Measurements from ENCODE around the gene TBC1D3.
"Not testable (repeated sequence)": the region's sequence is repeated elsewhere in the genome, so short reads cannot be mapped to it uniquely, and the experiment has no call there.

Gene TBC1D3

GRCh38 chr17:38192455-38192854 is at the start of gene TBC1D3:
TSS of gene TBC1D3 (minus strand) at chr17:38192555. CDS start at chr17:38191029, 1,526 bp downstream.
- not testable (repeated sequence) for DNase-seq (ENCODE audit: low read depth); H3K4me3 ChIP-seq (replicated peaks; ENCODE audit: low read depth, low read length)

- H3K4me3 ChIP-seq (replicated peaks; ENCODE audit: low read depth, low read length); DNase-seq (ENCODE audit: low read depth): not testable (repeated sequence)
Observed at GRCh38 chr17:38232790-38233189, 40.4 kb upstream of the TBC1D3 start.

- not testable (repeated sequence) for DNase-seq (ENCODE audit: low read depth); H3K4me3 ChIP-seq (replicated peaks; ENCODE audit: low read depth, low read length)
Observed at GRCh38 chr17:38225844-38226495, 33.6 kb upstream of the TBC1D3 start.

GRCh38 chr17:38220867-38221266 is 28.5 kb upstream of the TBC1D3 start:
- DNase-seq (ENCODE audit: low read depth); H3K4me3 ChIP-seq (replicated peaks; ENCODE audit: low read depth, low read length): not testable (repeated sequence)

- DNase-seq (ENCODE audit: low read depth); H3K4me3 ChIP-seq (replicated peaks; ENCODE audit: low read depth, low read length): not testable (repeated sequence)
Observed at GRCh38 chr17:38200271-38200670, 7.9 kb upstream of the TBC1D3 start.

- not testable (repeated sequence) for DNase-seq (ENCODE audit: low read depth); H3K4me3 ChIP-seq (replicated peaks; ENCODE audit: low read depth, low read length)
Observed at GRCh38 chr17:38134860-38135259, 57.5 kb downstream of the TBC1D3 start.

Data from fibroblast of pulmonary artery (primary cell).